ENCODE measurements around the gene GNAO1.

DNA sequence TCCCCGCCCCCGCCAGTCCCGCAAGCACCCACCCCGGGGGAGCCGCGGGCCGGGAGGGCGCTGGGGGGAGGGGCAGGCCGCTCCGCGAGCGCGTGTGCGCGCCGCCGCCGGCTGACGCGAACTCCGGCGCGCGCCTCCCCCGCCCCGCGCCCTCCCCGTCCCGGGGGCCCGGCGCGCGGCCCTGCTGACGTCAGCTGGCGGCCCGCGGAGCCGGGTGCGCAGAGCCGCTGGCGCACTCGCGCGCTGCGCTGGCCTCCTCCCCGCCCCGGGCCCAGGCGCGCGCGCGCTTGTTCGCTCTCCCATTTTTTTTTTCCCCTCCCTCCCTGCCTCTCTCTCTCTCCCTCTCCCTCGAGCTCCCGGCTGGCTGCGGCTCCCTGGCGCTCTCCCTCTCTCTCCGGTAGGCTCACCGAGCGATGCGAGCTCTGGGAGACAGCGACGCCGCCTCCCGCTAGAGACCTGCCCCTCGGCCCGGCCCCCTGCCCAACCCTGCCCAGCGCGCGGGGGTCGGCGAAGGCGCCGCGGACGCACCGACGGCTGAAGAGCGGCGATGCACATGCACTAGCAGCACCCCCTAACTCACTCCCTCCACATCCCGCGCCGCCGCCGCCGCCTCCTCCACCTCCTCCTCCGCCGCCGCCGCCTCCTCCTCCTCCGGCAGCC is at the start of gene GNAO1:
- TF ChIP-seq, protein P1, sequence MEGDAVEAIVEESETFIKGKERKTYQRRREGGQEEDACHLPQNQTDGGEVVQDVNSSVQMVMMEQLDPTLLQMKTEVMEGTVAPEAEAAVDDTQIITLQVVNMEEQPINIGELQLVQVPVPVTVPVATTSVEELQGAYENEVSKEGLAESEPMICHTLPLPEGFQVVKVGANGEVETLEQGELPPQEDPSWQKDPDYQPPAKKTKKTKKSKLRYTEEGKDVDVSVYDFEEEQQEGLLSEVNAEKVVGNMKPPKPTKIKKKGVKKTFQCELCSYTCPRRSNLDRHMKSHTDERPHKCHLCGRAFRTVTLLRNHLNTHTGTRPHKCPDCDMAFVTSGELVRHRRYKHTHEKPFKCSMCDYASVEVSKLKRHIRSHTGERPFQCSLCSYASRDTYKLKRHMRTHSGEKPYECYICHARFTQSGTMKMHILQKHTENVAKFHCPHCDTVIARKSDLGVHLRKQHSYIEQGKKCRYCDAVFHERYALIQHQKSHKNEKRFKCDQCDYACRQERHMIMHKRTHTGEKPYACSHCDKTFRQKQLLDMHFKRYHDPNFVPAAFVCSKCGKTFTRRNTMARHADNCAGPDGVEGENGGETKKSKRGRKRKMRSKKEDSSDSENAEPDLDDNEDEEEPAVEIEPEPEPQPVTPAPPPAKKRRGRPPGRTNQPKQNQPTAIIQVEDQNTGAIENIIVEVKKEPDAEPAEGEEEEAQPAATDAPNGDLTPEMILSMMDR (IDR thresholded peaks at IDR 0.05), result no peak
- no peak for TF ChIP-seq POLR2A (IDR thresholded peaks at IDR 0.05)

Data from esophagus squamous epithelium (tissue), 4 donors.